Measurements from ENCODE around the gene ERBB4.

DNA sequence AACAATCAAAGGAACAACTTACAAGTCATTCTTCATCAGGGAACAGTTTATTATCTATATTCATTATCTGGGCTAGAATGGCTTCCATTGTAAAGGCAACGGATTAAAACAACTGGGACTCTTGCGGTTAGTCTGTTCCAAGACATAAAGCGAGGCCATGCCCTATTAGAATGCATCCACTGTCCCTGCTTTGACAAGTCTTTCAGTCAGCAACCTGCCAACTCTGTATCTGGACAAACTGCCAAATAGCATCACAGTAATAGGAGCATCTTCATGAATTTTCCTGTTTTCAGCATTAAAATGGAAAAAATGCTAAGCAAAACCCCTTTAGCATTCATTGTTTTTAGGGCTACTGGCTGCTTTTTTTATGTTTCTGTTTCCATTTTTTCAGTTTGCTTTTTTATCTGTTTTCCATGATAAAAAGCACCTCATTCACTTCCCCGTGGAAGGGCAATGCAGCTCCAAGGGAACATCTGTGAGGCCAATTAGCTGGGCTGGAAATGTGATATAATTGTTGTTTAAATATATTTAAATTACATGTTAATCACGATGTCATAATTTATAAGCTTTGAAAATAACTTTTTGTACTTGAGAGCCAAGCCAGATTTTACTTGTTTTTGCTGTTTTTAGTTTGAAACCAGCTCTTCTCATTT, 1147.9 kb downstream of the ERBB4 start:
- TF ChIP-seq, protein P1, sequence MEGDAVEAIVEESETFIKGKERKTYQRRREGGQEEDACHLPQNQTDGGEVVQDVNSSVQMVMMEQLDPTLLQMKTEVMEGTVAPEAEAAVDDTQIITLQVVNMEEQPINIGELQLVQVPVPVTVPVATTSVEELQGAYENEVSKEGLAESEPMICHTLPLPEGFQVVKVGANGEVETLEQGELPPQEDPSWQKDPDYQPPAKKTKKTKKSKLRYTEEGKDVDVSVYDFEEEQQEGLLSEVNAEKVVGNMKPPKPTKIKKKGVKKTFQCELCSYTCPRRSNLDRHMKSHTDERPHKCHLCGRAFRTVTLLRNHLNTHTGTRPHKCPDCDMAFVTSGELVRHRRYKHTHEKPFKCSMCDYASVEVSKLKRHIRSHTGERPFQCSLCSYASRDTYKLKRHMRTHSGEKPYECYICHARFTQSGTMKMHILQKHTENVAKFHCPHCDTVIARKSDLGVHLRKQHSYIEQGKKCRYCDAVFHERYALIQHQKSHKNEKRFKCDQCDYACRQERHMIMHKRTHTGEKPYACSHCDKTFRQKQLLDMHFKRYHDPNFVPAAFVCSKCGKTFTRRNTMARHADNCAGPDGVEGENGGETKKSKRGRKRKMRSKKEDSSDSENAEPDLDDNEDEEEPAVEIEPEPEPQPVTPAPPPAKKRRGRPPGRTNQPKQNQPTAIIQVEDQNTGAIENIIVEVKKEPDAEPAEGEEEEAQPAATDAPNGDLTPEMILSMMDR (IDR thresholded peaks at IDR 0.05): no peak
- TF ChIP-seq POLR2A (IDR thresholded peaks at IDR 0.05) (no peak), EP300 (IDR thresholded peaks at IDR 0.05) (no peak)
